Prostate gland (tissue), 2 donors: Measurements from ENCODE around the gene GLDC.

Experiments
- POLR2A ChIP-seq: fragments of 450-650 bp; IDR thresholded peaks from one replicate; pipeline ENCODE4 v1.6.1; 2016; ENCODE audit warnings: antibody characterized with exemption, mild to moderate bottlenecking
- TF ChIP-seq, protein P1 (sequence below), 4 experiments: fragments of 200-600 bp in 2 of 4; fragments of 450-650 bp in 2 of 4; sonication (generic) in 2 of 4; IDR thresholded peaks; 1 replicate in 3 of 4; 2 replicates in 1 of 4; pipeline ENCODE4 v1.5.1; 2016 to 2019; ENCODE audit warnings: antibody characterized with exemption in 4 of 4, mild to moderate bottlenecking in 2 of 4, moderate library complexity in 2 of 4

DNA sequence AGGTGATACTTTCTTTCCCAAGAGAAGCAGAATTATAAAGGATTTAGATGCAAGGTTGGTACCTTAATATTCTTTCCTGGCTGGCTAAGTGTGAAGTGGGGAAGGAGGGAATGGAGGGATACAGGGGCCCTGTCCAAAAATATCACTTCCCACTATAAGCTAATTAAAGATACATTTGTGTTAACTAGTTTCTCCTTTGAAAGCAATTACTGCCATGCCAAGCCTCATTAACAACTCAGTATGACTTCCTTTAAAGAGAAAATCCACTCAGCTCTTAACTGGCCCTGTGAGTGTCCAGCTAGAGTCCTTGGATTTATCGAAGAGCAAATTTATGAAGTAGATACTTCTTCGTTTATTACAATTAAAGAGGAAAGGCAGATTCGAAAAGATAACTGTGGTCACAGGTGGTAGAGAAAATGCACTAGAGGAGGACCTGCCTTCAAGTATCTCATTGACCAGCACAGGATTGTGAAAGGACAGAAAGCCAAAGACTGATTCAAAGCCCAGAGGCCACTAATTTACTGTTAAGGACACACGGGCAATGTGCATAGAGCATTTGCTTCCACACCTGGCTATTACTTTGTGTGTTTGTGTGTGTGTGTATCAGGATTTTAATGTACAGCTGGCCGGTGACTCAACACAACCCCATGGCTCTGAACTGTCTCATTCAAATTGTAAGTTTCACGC is 11.2 kb upstream of the GLDC start:
- TF ChIP-seq, protein P1, sequence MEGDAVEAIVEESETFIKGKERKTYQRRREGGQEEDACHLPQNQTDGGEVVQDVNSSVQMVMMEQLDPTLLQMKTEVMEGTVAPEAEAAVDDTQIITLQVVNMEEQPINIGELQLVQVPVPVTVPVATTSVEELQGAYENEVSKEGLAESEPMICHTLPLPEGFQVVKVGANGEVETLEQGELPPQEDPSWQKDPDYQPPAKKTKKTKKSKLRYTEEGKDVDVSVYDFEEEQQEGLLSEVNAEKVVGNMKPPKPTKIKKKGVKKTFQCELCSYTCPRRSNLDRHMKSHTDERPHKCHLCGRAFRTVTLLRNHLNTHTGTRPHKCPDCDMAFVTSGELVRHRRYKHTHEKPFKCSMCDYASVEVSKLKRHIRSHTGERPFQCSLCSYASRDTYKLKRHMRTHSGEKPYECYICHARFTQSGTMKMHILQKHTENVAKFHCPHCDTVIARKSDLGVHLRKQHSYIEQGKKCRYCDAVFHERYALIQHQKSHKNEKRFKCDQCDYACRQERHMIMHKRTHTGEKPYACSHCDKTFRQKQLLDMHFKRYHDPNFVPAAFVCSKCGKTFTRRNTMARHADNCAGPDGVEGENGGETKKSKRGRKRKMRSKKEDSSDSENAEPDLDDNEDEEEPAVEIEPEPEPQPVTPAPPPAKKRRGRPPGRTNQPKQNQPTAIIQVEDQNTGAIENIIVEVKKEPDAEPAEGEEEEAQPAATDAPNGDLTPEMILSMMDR (IDR thresholded peaks at IDR 0.05) = no peak
- TF ChIP-seq POLR2A = no peak
